ENCODE results near the gene PAM. TPM values are rescaled to one million over a fixed set of nuclear protein-coding genes. Genes with fewer than 3 reads are reported as not detected.

The PAM gene
- total RNA-seq, 1 experiment from 2014 or later, result 190 TPM

GRCh38 chr5:103010168-103010567, 255.1 kb downstream of the PAM start:
- Histone ChIP-seq H3K36me3 (ENCODE audit: insufficient read depth, low read length, poor library complexity, severe bottlenecking) (peaks cover 13% of the 10 kb centered on the region), H3K4me3 (ENCODE audit: low read depth, low read length, poor library complexity, severe bottlenecking) (no peak overlapping the region), H3K27ac (ENCODE audit: low read depth, low read length, poor library complexity, severe bottlenecking) (no peak overlapping the region), H3K9me3 (ENCODE audit: low read depth, low read length, poor library complexity, severe bottlenecking) (no peaks in the 10 kb centered on the region), H3K27me3 (replicated peaks; ENCODE audit: insufficient read depth, low read depth, low read length, poor library complexity) (no peaks in the 10 kb centered on the region), H3K4me1 (ENCODE audit: insufficient read depth, low read length, poor library complexity, severe bottlenecking) (no peaks in the 10 kb centered on the region)
- BruUV-seq (replicated peaks), result no TSS peak
- no peak for DNase-seq (ENCODE audit: low spot score)
- CTCF ChIA-PET, result no interaction called here
- intact Hi-C loops (cut with micrococcal nuclease; ENCODE audit: unreplicated experiment), result no loop called here
- POLR2A ChIA-PET (ENCODE audit: low non-redundant PET), result no interaction called here
- TF ChIP-seq CTCF (conservative IDR thresholded peaks at IDR 0.05; ENCODE audit: low read depth, low read length), result no peak
- no peak for TF ChIP-seq EZH2 (IDR thresholded peaks at IDR 0.05; ENCODE audit: borderline replicate concordance, low read depth, low read length, poor library complexity, severe bottlenecking)

GRCh38 chr5:103013933-103014552, 258.9 kb downstream of the PAM start:
- TF ChIP-seq CTCF (conservative IDR thresholded peaks at IDR 0.05; ENCODE audit: low read depth, low read length) (no peak), EZH2 (IDR thresholded peaks at IDR 0.05; ENCODE audit: borderline replicate concordance, low read depth, low read length, poor library complexity, severe bottlenecking) (no peak)
- CTCF ChIA-PET, result no interaction called here

GRCh38 chr5:103014983-103015382, 259.9 kb downstream of the PAM start:
- H3K4me1 ChIP-seq (ENCODE audit: insufficient read depth, low read length, poor library complexity, severe bottlenecking), result no peaks in the 10 kb centered on the region
- no peaks in the 10 kb centered on the region for H3K27me3 ChIP-seq (replicated peaks; ENCODE audit: insufficient read depth, low read depth, low read length, poor library complexity)
- H3K9me3 ChIP-seq (ENCODE audit: low read depth, low read length, poor library complexity, severe bottlenecking), result no peaks in the 10 kb centered on the region
- no peak overlapping the region for H3K4me3 ChIP-seq (ENCODE audit: low read depth, low read length, poor library complexity, severe bottlenecking)
- ChIA-PET CTCF (no interaction called here), POLR2A (ENCODE audit: low non-redundant PET) (no interaction called here)
- TF ChIP-seq EZH2 (IDR thresholded peaks at IDR 0.05; ENCODE audit: borderline replicate concordance, low read depth, low read length, poor library complexity, severe bottlenecking) (no peak), CTCF (conservative IDR thresholded peaks at IDR 0.05; ENCODE audit: low read depth, low read length) (no peak)
- no peak overlapping the region for H3K27ac ChIP-seq (ENCODE audit: low read depth, low read length, poor library complexity, severe bottlenecking)
- peaks cover 12% of the 10 kb centered on the region for H3K36me3 ChIP-seq (ENCODE audit: insufficient read depth, low read length, poor library complexity, severe bottlenecking)
- intact Hi-C loops (cut with micrococcal nuclease; ENCODE audit: unreplicated experiment), result no loop called here
- no TSS peak for BruUV-seq (replicated peaks)
- no peak for DNase-seq (ENCODE audit: low spot score)

More at GRCh38 chr5:103013933-103014552, 258.9 kb downstream of the PAM start:
- Histone ChIP-seq H3K9me3 (ENCODE audit: low read depth, low read length, poor library complexity, severe bottlenecking) (no peaks in the 10 kb centered on the region), H3K36me3 (ENCODE audit: insufficient read depth, low read length, poor library complexity, severe bottlenecking) (peaks cover 11% of the 10 kb centered on the region), H3K27ac (ENCODE audit: low read depth, low read length, poor library complexity, severe bottlenecking) (no peak overlapping the region), H3K4me3 (ENCODE audit: low read depth, low read length, poor library complexity, severe bottlenecking) (no peak overlapping the region), H3K27me3 (replicated peaks; ENCODE audit: insufficient read depth, low read depth, low read length, poor library complexity) (no peaks in the 10 kb centered on the region), H3K4me1 (ENCODE audit: insufficient read depth, low read length, poor library complexity, severe bottlenecking) (no peaks in the 10 kb centered on the region)
- POLR2A ChIA-PET (ENCODE audit: low non-redundant PET), result no interaction called here
- intact Hi-C loops (cut with micrococcal nuclease; ENCODE audit: unreplicated experiment), result no loop called here
- BruUV-seq (replicated peaks), result no TSS peak
- DNase-seq (ENCODE audit: low spot score), result peak; percentile 10

All from A673 (cell line).